T-helper 1 cell (primary cell): ENCODE measurements around the gene GJD4.

Experiments
- DNase-seq, 5 donors: peaks; one replicate each; pipeline ENCODE4 v3.0.0-alpha.2; 2012 to 2020

GJD4 gene

DNA sequence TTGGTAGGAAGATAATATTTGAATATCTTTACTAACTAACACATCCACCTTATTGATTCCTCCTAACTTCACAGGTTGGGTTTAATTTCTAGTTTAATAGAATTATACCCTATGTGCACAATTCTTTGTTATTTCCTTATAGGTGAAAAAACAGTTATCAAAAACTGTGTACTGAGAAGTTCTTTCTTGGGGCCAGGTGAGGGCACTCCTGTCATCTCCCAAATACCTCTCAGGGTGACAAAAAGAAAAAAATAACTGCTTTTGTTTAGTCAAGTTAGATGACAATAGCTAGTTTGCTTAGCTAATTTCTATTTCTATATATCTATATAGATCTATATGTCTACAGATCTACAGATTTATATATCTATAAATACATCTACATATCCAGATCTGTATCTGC is 26.9 kb downstream of the GJD4 start:
- no peak for DNase-seq

DNA sequence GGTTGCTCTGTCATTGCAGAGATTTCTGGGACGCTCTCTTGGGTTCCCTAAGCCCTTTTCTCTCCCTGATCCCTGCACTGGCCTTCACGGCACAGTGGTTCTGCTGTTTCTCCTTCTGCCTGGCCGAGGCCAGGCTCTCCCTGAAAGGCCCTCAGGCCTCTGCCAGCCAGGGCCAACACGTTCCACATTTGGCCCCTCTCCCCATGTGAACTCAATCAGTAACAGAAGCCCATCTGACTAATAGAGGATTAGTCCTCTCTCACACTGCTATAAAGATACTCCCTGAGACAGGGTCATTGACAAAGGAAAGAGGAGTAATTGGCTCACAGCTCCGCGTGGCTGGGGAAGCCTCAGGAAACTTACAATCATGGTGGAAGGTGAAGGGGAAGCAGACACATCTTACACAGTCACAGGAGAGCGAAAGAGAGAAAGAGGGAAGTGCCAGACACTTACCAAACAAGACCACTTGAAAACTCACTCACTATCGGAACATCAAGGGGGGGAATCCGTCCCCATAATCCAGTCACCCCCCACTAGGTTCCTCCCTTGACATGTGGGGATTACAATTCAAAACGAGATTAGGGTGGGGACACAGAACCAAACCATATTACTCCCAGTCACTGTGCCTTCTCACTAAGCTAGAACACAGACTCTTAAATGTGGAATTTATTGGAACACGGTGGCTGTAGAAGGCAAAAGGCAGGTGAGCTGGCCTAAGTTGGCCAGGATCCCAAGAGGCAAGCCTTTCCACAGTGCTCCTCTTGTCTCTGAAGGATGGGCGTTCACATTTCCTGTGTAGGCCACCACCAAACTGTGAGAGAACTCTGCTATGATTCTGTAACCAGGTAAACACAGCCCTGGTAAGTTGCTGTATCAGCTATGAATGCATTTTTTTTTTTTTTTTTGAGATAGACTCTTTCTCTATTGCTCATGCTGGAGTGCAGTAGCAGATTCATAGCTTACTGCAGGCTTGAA is 28.2 kb downstream of the GJD4 start:
- no peak for DNase-seq

- DNase-seq = peak in 3 of 5 donors; percentile 23 to 54 (median 31)
Observed at GRCh38 chr10:35635576-35635975, 30.4 kb downstream of the GJD4 start.

GRCh38 chr10:35636956-35637355 is 31.8 kb downstream of the GJD4 start:
- no peak for DNase-seq

DNA sequence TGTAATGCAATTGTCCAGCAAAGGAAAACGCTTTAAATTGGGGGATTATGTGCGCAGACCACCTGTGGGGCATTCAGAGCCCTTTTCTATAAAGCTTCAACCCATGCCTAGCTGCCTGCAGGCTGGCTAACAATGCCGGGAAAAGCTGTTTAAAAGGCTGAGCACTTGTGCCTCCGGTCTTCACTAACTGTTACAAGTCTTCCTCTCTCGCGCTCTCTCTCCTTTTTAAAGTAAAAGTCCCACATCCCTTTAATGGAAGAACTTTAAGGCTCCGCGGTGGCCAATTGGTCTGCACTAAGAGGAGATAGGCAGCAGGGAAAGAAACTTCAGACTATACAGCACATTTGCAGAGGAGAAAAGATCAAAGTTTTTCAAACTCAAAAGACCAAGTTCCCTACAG is 32.3 kb downstream of the GJD4 start:
- DNase-seq = no peak

DNA sequence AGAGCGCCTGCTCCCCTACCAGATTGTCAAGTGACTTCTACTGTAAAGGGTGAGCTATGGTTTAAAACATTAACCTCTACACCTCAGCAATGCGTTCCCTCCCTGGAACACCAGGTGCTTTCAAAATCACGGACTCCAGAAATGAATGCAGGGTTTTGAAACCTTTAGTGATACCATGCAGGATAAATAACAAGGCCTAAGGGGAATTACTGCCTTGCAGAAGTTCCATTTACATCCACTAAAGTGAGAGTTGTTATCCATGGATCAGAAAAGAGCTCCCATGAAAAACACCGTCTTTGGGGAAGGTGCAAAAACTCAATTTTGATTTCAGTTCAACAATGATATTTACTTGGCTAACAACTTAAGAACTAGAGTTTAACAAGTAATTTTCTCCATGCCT is 33.0 kb downstream of the GJD4 start:
- DNase-seq = no peak

GRCh38 chr10:35639021-35639727 is 34.0 kb downstream of the GJD4 start:
- no peak for DNase-seq

DNA sequence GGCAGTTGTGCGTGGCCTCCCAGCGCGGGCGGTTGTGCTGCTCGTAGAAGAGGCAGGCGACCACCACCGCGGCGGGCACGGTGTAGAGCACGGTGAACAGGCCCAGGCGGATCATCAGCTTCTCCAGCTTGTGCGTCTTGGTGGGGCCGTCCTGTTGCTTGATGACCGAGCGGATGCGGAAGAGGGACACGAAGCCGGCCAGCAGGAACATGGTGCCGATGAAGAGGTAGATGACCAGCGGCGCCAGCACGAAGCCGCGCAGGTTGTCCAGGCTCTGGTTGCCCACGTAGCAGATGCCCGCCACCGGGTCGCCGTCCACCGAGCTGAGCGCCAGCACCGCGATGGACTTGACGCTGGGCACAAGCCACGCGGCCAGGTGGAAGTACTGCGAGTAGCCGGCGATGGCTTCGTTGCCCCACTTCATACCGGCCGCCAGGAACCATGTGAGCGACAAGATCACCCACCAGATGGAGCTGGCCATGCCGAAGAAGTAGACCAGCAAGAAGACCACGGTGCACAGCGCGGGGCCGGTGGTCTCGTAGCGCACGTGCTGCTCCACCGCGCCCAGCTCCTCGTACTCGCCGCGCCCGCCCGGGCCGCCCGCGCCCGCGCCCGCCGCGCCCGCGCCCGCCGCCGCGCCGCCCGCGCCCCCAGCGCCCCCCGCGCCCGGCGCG is 34.7 kb downstream of the GJD4 start:
- DNase-seq = no peak

DNA sequence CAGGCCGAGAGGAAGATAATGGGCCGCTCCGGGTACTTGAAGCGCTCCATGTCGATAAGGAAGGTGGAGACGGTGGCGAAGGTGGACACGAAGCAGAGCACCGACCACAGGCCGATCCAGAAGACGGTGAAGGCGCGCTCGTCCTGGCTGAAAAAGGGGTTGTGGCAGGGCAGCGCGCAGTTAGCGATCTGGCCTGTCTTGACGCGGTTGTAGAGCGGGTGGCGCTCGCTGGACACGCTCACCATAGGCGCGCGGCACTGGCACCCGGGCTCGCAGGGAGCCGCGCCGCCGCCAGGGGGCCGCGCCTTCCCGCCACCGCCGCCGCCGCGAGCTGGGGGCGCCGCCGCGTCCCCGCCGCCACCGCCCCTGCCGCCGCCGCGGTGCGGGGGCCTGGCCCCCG is 35.3 kb downstream of the GJD4 start:
- DNase-seq = peak in 2 of 5 donors; percentile 30 to 36

DNA sequence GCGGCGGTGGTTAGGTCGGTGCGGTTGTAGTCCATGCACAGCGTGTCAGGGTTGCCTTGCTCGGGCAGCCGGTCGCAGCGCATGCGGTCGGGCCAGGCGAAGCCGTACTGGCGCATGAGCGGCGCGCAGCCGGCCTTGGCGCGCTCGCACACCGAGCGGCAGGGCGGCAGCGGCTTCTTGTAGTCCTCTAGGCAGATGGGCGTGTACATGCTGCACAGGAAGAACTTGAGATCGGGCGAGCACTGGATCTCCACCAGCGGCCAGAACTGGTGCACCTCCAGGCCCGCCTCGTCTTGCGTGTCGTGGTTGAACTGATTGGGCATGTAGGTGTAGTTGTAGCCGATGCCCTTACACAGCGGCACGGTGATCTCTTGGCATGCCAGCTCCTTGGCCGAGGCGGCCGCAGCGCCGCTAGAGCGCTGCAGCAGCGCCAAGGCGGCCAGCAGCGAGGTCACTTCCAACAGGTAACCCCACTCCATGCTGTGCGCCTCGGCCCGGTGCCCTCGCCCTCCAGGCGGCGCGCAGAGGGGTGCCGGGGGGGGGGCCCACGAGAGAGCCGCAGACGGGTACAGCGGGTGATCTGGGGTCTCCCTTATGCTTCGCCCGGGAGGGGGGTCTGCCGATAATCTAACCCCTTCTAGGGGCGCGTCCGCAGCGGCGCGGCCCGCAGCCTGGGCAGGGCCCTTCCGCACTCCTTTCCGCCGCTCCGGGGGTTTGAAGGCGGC is 36.0 kb downstream of the GJD4 start:
- DNase-seq = peak in 3 of 5 donors; percentile 17 to 61 (median 29)

DNA sequence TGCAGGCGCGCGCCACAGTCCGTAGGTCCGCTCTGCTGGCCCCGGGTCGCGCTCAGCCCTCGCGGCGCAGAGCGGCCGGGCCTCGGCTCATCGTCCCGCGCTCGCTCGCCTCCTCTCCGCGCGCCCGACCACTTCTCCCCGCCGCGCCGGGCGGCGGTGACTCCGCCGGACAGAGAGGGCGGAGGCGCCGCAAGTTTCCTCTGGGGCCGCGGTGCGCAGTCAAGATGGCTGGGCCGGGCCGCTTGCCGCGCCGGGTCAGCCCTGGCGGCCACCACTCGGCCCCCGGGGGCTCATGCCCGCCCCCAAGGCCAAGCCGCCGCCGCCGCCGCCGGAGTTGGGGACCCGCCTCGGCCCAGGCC is 36.5 kb downstream of the GJD4 start:
- no peak for DNase-seq

DNA sequence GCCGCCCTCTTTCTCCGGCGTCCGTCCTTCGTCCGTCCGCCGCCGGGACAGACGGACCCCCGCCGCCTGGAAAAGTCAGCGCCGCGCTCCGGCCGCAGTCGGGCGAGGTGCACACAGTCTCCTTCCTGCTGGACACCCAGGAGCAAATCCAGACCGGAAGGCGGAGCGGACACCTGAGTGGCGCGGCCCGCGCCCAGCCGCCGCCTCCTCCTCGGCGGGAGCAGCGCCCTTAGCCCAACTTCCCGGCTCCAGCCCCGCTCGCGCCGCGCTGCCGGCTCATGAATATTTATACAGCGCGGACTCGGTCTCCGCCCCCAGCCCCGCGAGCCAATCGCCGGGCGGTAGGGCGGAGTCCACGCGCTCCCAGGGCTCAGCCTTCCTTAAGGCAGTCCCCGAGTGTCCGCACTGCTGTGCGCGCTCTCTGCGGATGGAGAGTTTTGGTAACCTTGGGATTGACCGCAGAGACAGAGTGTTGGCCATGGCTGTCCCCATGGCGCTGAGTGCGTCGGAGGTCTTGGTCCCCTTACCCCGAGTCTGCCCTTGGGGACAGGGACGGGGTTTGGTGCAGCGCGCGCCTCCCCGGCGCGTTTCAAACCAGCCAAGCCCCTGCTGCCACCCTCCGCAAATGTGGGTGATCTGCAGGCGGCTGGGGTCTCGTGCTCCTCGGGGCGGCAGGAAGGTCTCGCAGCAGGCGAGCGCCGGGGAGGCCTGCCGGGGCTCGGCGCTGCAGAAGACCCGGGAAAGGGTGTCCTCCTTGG is 37.1 kb downstream of the GJD4 start, which contains the start of gene FZD8:
Gene FZD8, minus strand, starts transcription at position 262 of the 758 bp plus-strand sequence. CDS start 867 bp downstream, outside the sequence.
- DNase-seq = peak; percentile 38 to 73 (median 55)

DNA sequence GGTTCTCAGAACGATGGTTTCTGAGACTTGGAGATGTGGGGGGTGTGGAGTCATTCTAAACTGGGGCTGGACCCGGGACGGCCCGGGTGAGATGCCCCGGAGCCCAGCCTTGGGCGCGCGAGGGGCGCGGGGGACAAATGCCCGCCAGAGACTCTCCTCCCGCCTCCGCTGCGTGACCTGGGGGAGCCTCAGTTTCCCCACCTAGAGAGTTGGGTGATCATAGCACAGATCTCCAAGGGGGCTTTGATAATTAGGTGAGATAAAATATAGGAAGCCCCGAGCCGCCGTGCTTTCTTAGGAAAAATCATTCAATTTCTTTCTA is 37.6 kb downstream of the GJD4 start:
- DNase-seq = no peak

DNA sequence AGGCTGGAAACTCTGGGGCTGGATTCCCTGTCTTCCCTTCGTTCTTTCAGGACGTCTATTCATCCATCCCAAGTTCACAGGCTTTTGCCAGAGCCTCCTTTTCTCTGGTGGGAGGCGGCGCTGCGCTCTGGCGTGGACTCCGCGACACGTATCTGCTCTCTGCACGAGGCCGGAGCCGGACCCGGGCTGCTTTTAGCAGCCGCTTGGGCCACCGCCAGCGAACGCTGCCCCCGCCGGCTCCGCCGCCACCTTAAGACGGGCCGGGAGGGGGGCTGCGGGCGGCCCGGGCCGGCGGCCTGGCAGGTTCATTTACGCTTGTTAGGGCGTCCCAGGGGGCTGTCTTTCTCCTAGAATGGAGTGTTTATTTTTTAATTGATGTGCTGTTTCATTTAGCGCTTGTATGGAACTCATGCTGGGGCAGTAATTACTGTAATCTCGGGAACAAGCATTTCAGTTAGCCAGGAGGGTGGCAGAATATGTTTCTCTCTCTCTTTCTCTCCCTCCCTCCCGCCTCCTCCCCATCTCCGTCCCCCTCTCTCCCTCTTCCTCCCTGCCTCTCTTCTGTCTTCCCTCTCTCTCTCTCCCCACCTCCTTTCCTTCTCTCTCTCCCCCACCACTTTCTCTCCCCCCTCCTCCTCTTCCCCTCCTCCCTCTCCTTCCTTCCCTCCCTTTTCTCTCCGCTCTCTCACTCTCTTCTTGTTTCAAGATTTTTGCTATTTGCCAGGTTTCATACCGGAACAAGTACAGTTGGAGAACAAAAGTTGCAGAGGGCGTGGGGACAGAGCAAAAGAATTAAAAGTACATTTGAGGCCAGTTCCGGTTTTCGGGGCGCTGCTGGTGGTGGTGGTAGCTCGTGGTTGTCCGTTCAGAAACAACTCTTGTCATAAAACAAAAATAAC is 38.3 kb downstream of the GJD4 start:
- peak in 1 of 5 donors; percentile 22 for DNase-seq

GRCh38 chr10:35644050-35644950 is 39.2 kb downstream of the GJD4 start:
- no peak for DNase-seq

GRCh38 chr10:35650894-35651293 is 45.8 kb downstream of the GJD4 start:
- no peak for DNase-seq

DNA sequence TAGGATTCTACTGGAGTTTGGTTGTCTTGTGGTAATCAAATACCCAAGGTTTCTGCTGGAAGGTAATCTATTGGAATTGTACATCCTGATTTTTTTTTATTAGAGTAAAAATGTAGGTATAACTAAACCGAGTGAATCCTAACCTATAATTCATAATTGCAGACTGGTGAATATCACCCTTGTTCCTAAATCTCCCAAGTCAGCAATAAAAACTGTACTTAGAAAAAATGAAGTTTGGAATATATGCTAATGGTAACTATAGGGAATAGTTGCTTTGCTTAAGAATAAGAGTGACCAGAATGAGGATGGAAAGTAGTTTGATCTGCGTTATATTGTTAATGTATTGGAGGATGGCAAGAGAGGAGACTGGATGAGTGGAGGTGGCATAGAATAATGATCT is 47.7 kb downstream of the GJD4 start:
- DNase-seq = no peak

GRCh38 chr10:35657621-35658020 is 52.5 kb downstream of the GJD4 start:
- no peak for DNase-seq
